D721Med (cell line): ENCODE results near the gene GPD1L.

ENCODE experiments used
- DNase-seq: peaks from one replicate; pipeline ENCODE4 v3.0.0; 2011; ENCODE audit warnings: low spot score; ENCODE audit not compliant: insufficient read length
- FAIRE-seq: peaks from 2 replicates; lab custom pipeline; 2011; peaks lifted over from hg19 to GRCh38; lab: Jason Lieb, UNC
- TF ChIP-seq, protein P1 (sequence below): IDR thresholded peaks from 2 replicates; pipeline ENCODE4 v1.5.1; 2012; ENCODE audit warnings: mild to moderate bottlenecking, control low read depth; ENCODE audit not compliant: insufficient read depth; ENCODE audit errors: missing control alignments

GPD1L gene

DNA sequence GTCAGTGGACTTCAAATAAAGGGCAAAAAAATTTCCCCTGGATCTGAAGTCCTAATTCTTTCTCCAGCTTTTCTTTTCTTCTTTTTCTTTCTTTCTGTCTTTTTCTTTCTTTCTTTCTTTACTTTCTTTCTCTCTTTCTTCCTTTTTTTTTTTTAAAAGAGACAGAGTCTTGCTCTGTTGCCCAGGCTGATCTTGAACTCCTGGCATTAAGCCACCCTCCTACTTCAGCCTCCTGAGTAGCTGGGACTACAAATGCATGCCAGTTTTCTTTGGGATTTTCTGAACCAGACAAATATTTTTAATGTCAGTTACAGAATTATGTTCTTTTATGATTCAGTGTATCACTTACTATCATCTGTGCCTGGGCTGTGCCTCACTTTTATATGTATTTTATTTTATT lies 86.7 kb downstream of the GPD1L start:
- no peak for FAIRE-seq
- DNase-seq: no peak
- TF ChIP-seq, protein P1, sequence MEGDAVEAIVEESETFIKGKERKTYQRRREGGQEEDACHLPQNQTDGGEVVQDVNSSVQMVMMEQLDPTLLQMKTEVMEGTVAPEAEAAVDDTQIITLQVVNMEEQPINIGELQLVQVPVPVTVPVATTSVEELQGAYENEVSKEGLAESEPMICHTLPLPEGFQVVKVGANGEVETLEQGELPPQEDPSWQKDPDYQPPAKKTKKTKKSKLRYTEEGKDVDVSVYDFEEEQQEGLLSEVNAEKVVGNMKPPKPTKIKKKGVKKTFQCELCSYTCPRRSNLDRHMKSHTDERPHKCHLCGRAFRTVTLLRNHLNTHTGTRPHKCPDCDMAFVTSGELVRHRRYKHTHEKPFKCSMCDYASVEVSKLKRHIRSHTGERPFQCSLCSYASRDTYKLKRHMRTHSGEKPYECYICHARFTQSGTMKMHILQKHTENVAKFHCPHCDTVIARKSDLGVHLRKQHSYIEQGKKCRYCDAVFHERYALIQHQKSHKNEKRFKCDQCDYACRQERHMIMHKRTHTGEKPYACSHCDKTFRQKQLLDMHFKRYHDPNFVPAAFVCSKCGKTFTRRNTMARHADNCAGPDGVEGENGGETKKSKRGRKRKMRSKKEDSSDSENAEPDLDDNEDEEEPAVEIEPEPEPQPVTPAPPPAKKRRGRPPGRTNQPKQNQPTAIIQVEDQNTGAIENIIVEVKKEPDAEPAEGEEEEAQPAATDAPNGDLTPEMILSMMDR: no peak

DNA sequence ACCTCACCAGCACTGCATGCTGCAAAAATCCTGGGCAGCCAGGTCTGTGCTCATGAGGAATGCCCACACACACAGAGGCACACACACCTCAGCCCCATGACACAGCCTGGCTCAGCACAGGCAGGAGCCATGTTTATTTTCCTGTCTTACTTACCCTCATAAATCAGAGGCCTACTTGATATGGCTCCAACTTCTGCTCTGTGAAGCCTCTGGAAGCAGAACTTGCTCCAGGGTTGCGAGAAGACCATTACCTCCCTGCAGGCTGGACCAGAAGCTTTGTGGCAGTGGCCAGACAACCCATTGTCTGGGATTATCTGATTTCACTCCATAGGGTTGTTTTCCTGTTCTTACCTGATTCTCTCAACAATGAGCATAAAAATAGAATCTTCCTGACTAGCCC lies 88.2 kb downstream of the GPD1L start:
- DNase-seq (no peak), FAIRE-seq (no peak)
- TF ChIP-seq, protein P1: no peak

GRCh38 chr3:32195995-32196540 lies 89.6 kb downstream of the GPD1L start:
- DNase-seq: no peak
- no peak for FAIRE-seq
- TF ChIP-seq, protein P1: no peak

GRCh38 chr3:32197991-32198390 lies 91.6 kb downstream of the GPD1L start:
- TF ChIP-seq, protein P1: no peak
- DNase-seq (no peak), FAIRE-seq (no peak)

GRCh38 chr3:32198714-32199113 lies 92.3 kb downstream of the GPD1L start:
- DNase-seq (no peak), FAIRE-seq (no peak)
- TF ChIP-seq, protein P1: no peak

- FAIRE-seq (no peak), DNase-seq (no peak)
- TF ChIP-seq, protein P1: no peak
Measured at GRCh38 chr3:32200490-32200889, 94.1 kb downstream of the GPD1L start.

DNA sequence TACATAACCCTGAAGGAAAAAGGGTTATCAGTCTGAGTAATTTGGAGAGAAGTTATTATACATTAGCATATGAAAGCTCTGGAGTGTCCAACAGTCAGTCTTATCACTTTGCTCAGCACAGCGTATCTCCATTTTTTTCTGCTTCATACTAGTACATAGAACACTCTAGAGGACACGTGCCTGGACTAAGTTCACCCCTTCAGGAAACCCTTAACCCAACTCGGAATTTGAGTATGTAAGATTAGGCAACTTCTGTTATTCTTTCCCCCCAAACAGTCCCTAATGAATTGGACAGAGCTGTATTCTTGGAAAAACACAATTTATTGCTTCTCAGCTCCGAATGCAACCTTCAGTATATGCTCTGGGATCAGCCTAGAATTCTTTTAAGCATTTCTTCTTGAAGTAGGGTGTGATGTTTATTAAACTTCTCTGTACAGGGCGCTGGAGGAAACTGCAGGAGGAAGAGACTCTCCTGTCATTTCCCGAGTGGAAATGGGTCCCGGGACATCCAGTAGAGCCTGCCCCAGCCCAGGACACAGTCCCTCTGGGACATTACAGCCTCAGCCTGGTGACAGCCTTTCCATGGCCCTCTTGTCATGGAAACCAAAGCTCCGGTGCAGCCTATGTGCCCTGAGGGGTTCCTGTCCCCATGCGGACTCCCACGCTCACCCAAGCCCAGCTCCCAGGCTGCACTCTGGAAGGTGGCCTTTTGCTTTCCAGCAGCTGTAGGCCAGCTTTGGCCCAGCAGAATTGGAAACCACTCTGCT lies 94.8 kb downstream of the GPD1L start:
- no peak for DNase-seq
- TF ChIP-seq, protein P1: no peak
- no peak for FAIRE-seq
